Skeletal muscle satellite cell (primary cell): Measurements from ENCODE around the gene MVP.
"Not testable (repeated sequence)": the region's sequence is repeated elsewhere in the genome, so short reads cannot be mapped to it uniquely, and the experiment has no call there.

Experiments used
- H3K27me3 ChIP-seq: 2 replicates; pipeline ENCODE4 v1.7.0; 2013; ENCODE audit warnings: low read length; ENCODE audit not compliant: control insufficient read depth, insufficient read depth
- H3K36me3 ChIP-seq: 2 replicates; pipeline ENCODE4 v1.7.0; 2013; ENCODE audit warnings: mild to moderate bottlenecking, control low read depth, low read length; ENCODE audit not compliant: insufficient read depth
- H3K4me1 ChIP-seq: 2 replicates; pipeline ENCODE4 v1.7.0; 2013; ENCODE audit warnings: low read length; ENCODE audit not compliant: control insufficient read depth, insufficient read depth
- H3K4me2 ChIP-seq: 2 replicates; pipeline ENCODE4 v1.7.0; 2013; ENCODE audit warnings: mild to moderate bottlenecking, low read length
- H3K4me3 ChIP-seq: 2 replicates; pipeline ENCODE4 v1.7.0; 2013; ENCODE audit warnings: low read length
- H3K9ac ChIP-seq: 2 replicates; pipeline ENCODE4 v1.7.0; 2013; ENCODE audit warnings: mild to moderate bottlenecking, low read depth, low read length, moderate library complexity
- H3K9me3 ChIP-seq: replicated peaks from 2 replicates; pipeline ENCODE4 v1.7.0; 2013; ENCODE audit warnings: mild to moderate bottlenecking, control low read depth, low read length

The MVP gene

GRCh38 chr16:29871822-29872546, 51.7 kb downstream of the MVP start:
- H3K9ac ChIP-seq, result no peak overlapping the region

GRCh38 chr16:29873319-29873718, 53.1 kb downstream of the MVP start:
- no peak overlapping the region for H3K4me3 ChIP-seq
- no peaks in the 10 kb centered on the region for H3K36me3 ChIP-seq
- no peaks in the 10 kb centered on the region for H3K9me3 ChIP-seq
- H3K4me2 ChIP-seq, result no peak overlapping the region
- peaks cover 46% of the 10 kb centered on the region for H3K27me3 ChIP-seq
- H3K9ac ChIP-seq, result no peak overlapping the region
- H3K4me1 ChIP-seq, result no peaks in the 10 kb centered on the region

More at GRCh38 chr16:29871822-29872546, 51.7 kb downstream of the MVP start:
- H3K4me2 ChIP-seq, result no peak overlapping the region
- H3K9me3 ChIP-seq, result no peaks in the 10 kb centered on the region
- no peak overlapping the region for H3K4me3 ChIP-seq
- peaks cover 33% of the 10 kb centered on the region for H3K27me3 ChIP-seq
- H3K4me1 ChIP-seq, result no peaks in the 10 kb centered on the region
- H3K36me3 ChIP-seq, result no peaks in the 10 kb centered on the region

- no peaks in the 10 kb centered on the region for H3K36me3 ChIP-seq
- H3K9ac ChIP-seq, result no peak overlapping the region
- no peaks in the 10 kb centered on the region for H3K9me3 ChIP-seq
- H3K4me2 ChIP-seq, result no peak overlapping the region
- no peaks in the 10 kb centered on the region for H3K4me1 ChIP-seq
- H3K27me3 ChIP-seq, result peaks cover 45% of the 10 kb centered on the region
- no peak overlapping the region for H3K4me3 ChIP-seq
Measured at GRCh38 chr16:29875206-29875605, 54.9 kb downstream of the MVP start.

- peak overlapping the region; percentile 52 for H3K4me3 ChIP-seq
- H3K27me3 ChIP-seq, result peaks cover 45% of the 10 kb centered on the region
- H3K36me3 ChIP-seq, result no peaks in the 10 kb centered on the region
- H3K9me3 ChIP-seq, result no peaks in the 10 kb centered on the region
- H3K4me2 ChIP-seq, result peak overlapping the region; percentile 77
- H3K9ac ChIP-seq, result no peak overlapping the region
- H3K4me1 ChIP-seq, result no peaks in the 10 kb centered on the region
Measured at GRCh38 chr16:29876217-29876593, 55.9 kb downstream of the MVP start.

GRCh38 chr16:29876594-29877249, 56.5 kb downstream of the MVP start:
- H3K27me3 ChIP-seq, result peaks cover 45% of the 10 kb centered on the region
- H3K4me3 ChIP-seq, result peak overlapping the region; percentile 52
- peak overlapping the region; percentile 77 for H3K4me2 ChIP-seq
- no peaks in the 10 kb centered on the region for H3K36me3 ChIP-seq
- H3K9me3 ChIP-seq, result no peaks in the 10 kb centered on the region
- no peaks in the 10 kb centered on the region for H3K4me1 ChIP-seq
- no peak overlapping the region for H3K9ac ChIP-seq

- no peak overlapping the region for H3K9ac ChIP-seq
- H3K4me1 ChIP-seq, result no peaks in the 10 kb centered on the region
- H3K9me3 ChIP-seq, result no peaks in the 10 kb centered on the region
- H3K4me2 ChIP-seq, result peak overlapping the region; percentile 77
- peaks cover 41% of the 10 kb centered on the region for H3K27me3 ChIP-seq
- no peaks in the 10 kb centered on the region for H3K36me3 ChIP-seq
- no peak overlapping the region for H3K4me3 ChIP-seq
Measured at GRCh38 chr16:29877266-29877961, 57.2 kb downstream of the MVP start.

- peaks cover 41% of the 10 kb centered on the region for H3K27me3 ChIP-seq
- H3K9ac ChIP-seq, result no peak overlapping the region
- no peaks in the 10 kb centered on the region for H3K4me1 ChIP-seq
- no peak overlapping the region for H3K4me2 ChIP-seq
- H3K4me3 ChIP-seq, result no peak overlapping the region
- H3K36me3 ChIP-seq, result no peaks in the 10 kb centered on the region
- H3K9me3 ChIP-seq, result no peaks in the 10 kb centered on the region
Measured at GRCh38 chr16:29878172-29878571, 57.9 kb downstream of the MVP start.

- Histone ChIP-seq H3K27me3 (peaks cover 26% of the 10 kb centered on the region), H3K4me1 (no peaks in the 10 kb centered on the region), H3K9me3 (no peaks in the 10 kb centered on the region), H3K36me3 (no peaks in the 10 kb centered on the region), H3K4me3 (no peak overlapping the region), H3K9ac (no peak overlapping the region), H3K4me2 (no peak overlapping the region)
Measured at GRCh38 chr16:29881050-29881449, 60.8 kb downstream of the MVP start.

GRCh38 chr16:29883987-29884386, 63.7 kb downstream of the MVP start:
- Histone ChIP-seq H3K36me3 (no peaks in the 10 kb centered on the region), H3K4me1 (no peaks in the 10 kb centered on the region), H3K4me3 (no peak overlapping the region), H3K9me3 (no peaks in the 10 kb centered on the region), H3K27me3 (peaks cover 15% of the 10 kb centered on the region), H3K4me2 (no peak overlapping the region), H3K9ac (no peak overlapping the region)

GRCh38 chr16:29889372-29889771, 69.1 kb downstream of the MVP start:
- H3K4me3 ChIP-seq, H3K36me3 ChIP-seq, H3K9me3 ChIP-seq, H3K4me1 ChIP-seq, H3K4me2 ChIP-seq, H3K9ac ChIP-seq: not testable (repeated sequence)
- H3K27me3 ChIP-seq, result peaks cover 12% of the 10 kb centered on the region

GRCh38 chr16:29891525-29892457, 71.5 kb downstream of the MVP start:
- no peaks in the 10 kb centered on the region for H3K36me3 ChIP-seq
- H3K4me2 ChIP-seq, result no peak overlapping the region
- H3K4me3 ChIP-seq, result no peak overlapping the region
- no peaks in the 10 kb centered on the region for H3K4me1 ChIP-seq
- H3K9ac ChIP-seq, result no peak overlapping the region
- peaks cover 21% of the 10 kb centered on the region for H3K27me3 ChIP-seq
- H3K9me3 ChIP-seq, result no peaks in the 10 kb centered on the region
